ENCODE measurements around the gene C1QL2. TPM values are rescaled to one million over a fixed set of nuclear protein-coding genes. Genes with fewer than 3 reads are reported as not detected.

Gene C1QL2
- total RNA-seq, 1 experiment from 2014 or later = not detected

DNA sequence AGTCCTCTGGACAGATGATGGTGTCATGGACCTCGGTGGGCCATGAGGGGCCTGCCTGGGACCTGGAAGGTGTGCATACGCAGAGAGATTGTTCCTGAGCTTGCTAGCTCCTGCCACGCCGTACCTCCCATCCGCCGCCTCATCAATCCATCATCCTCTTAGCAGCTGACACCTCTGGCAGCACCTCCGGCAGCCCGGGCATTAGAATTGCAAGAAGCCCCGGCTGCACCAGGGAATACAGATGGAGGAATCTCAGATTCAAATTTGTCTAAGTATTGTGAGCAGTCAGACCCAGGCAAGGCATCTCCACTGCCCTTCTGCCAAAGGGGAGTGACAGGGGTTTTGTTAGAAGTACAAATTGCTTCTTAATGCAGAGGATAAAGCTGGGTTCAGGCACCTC lies 4.5 kb downstream of the C1QL2 start:
- H3K79me2 ChIP-seq (ENCODE audit: insufficient read depth, low read length) = no peaks in the 10 kb centered on the region
- no peak for DNase-seq (ENCODE audit: low read depth, low spot score)
- ChIA-PET CTCF (no interaction called here), POLR2A (no interaction called here), RAD21 (ENCODE audit: low non-redundant PET in 1 of 2, low total read pairs in 2 of 2, uncharacterized antibody in 2 of 2, unreplicated experiment in 2 of 2) (no interaction called here)
- no peaks in the 10 kb centered on the region for H3K9me3 ChIP-seq (ENCODE audit: control insufficient read depth in 1 of 2, insufficient read depth in 1 of 2, low read depth in 1 of 2, low read length in 2 of 2)
- H3K4me2 ChIP-seq (ENCODE audit: low read length) = no peak overlapping the region
- intact Hi-C loops (cut with micrococcal nuclease) = no loop called here
- no peak for ATAC-seq
- no peak overlapping the region for H3K9ac ChIP-seq (ENCODE audit: low read length)
- BruUV-seq (replicated peaks) = no TSS peak
- H2AFZ ChIP-seq (ENCODE audit: low read depth, low read length, poor library complexity, severe bottlenecking) = no peak overlapping the region
- no peaks in the 10 kb centered on the region for H4K20me1 ChIP-seq (ENCODE audit: insufficient read depth)
- no peak overlapping the region for H3K4me3 ChIP-seq (replicated peaks in 1 of 2; ENCODE audit: low read depth in 1 of 2, low read length in 2 of 2)
- TF ChIP-seq, protein P1, sequence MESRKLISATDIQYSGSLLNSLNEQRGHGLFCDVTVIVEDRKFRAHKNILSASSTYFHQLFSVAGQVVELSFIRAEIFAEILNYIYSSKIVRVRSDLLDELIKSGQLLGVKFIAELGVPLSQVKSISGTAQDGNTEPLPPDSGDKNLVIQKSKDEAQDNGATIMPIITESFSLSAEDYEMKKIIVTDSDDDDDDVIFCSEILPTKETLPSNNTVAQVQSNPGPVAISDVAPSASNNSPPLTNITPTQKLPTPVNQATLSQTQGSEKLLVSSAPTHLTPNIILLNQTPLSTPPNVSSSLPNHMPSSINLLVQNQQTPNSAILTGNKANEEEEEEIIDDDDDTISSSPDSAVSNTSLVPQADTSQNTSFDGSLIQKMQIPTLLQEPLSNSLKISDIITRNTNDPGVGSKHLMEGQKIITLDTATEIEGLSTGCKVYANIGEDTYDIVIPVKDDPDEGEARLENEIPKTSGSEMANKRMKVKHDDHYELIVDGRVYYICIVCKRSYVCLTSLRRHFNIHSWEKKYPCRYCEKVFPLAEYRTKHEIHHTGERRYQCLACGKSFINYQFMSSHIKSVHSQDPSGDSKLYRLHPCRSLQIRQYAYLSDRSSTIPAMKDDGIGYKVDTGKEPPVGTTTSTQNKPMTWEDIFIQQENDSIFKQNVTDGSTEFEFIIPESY (IDR thresholded peaks at IDR 0.05; ENCODE audit: extremely low read depth, insufficient replicate concordance, low read length) = no peak
- TF ChIP-seq SP1 (IDR thresholded peaks at IDR 0.05; ENCODE audit: low read depth) (no peak), EZH2phosphoT487 (IDR thresholded peaks at IDR 0.05; ENCODE audit: borderline replicate concordance) (no peak), JUND (IDR thresholded peaks at IDR 0.05) (no peak), REST (IDR thresholded peaks at IDR 0.05; ENCODE audit: low read depth) (no peak), CEBPB (IDR thresholded peaks at IDR 0.05; ENCODE audit: low read depth) (no peak), YY1 (IDR thresholded peaks at IDR 0.05; ENCODE audit: extremely low read depth, insufficient replicate concordance, low read depth, low read length) (no peak), TCF7L2 (IDR thresholded peaks at IDR 0.05; ENCODE audit: borderline replicate concordance, extremely low read depth, insufficient read depth, insufficient read length) (no peak), ATF3 (IDR thresholded peaks at IDR 0.05) (no peak), POLR2AphosphoS5 (IDR thresholded peaks at IDR 0.05; ENCODE audit: low read depth, low read length) (no peak), EGR1 (IDR thresholded peaks at IDR 0.05; ENCODE audit: low read depth) (no peak), CTCF (IDR thresholded peaks at IDR 0.05 in 2 of 3, conservative IDR thresholded peaks at IDR 0.05 in 1 of 3; ENCODE audit: borderline replicate concordance in 1 of 3, insufficient read depth in 1 of 3, low read depth in 2 of 3, low read length in 2 of 3) (no peak), EZH2 (IDR thresholded peaks at IDR 0.05) (no peak)
- H3K27me3 ChIP-seq (ENCODE audit: insufficient read depth, low read length) = peaks cover 54% of the 10 kb centered on the region
- H3K9me2 ChIP-seq (ENCODE audit: insufficient read depth) = no peaks in the 10 kb centered on the region
- H3K27ac ChIP-seq (ENCODE audit: low read depth, low read length) = no peak overlapping the region
- no peaks in the 10 kb centered on the region for H3K4me1 ChIP-seq (ENCODE audit: control insufficient read depth in 1 of 2, insufficient read depth in 2 of 2, low read length in 2 of 2)
- H3K36me3 ChIP-seq (ENCODE audit: control insufficient read depth in 1 of 2, insufficient read depth in 2 of 2, low read length in 2 of 2) = no peaks in the 10 kb centered on the region
